ENCODE results near the gene CARD16.

The CARD16 gene

GRCh38 chr11:104992781-104993180, 52.4 kb downstream of the CARD16 start:
- DNase-seq (ENCODE audit: low spot score) = no peak

- DNase-seq (ENCODE audit: low spot score) = no peak
Measured at GRCh38 chr11:104991994-104992393, 53.1 kb downstream of the CARD16 start.
